NCI-H2107 treated with DMSO at 0.1 percent for 48 hours (cell line): ENCODE measurements around the gene THAP5.
A peak's percentile ranks its signal among the peaks of the same experiment; 100 is the strongest.

Experiments
- DNase-seq: peaks from one replicate; lab custom pipeline; 2025; ENCODE audit not compliant: unreplicated experiment; lab: John Stamatoyannopoulos, UW

The THAP5 gene

GRCh38 chr7:108569381-108570145 lies at the start of gene THAP5, which contains the start of gene DNAJB9:
Gene THAP5, minus strand, starts transcription at chr7:108569706. Its CDS starts 137 bp downstream, at chr7:108569569.
Gene DNAJB9, plus strand, starts transcription at chr7:108569874. Its CDS starts 1,853 bp downstream, at chr7:108571727.
- peak; percentile 99 for DNase-seq

GRCh38 chr7:108618056-108618455 lies 48.5 kb upstream of the THAP5 start:
- no peak for DNase-seq

- no peak for DNase-seq
Observed at GRCh38 chr7:108614896-108615295, 45.4 kb upstream of the THAP5 start.

- DNase-seq: no peak
Observed at GRCh38 chr7:108613949-108614381, 44.5 kb upstream of the THAP5 start.

- DNase-seq: peak; percentile 44
Observed at GRCh38 chr7:108613147-108613948, 43.8 kb upstream of the THAP5 start.

GRCh38 chr7:108611268-108611667 lies 41.8 kb upstream of the THAP5 start:
- no peak for DNase-seq

GRCh38 chr7:108609643-108610042 lies 40.1 kb upstream of the THAP5 start:
- DNase-seq: no peak

GRCh38 chr7:108605559-108606201 lies 36.2 kb upstream of the THAP5 start:
- peak; percentile 71 for DNase-seq

GRCh38 chr7:108604307-108605077 lies 35.0 kb upstream of the THAP5 start:
- DNase-seq: no peak

GRCh38 chr7:108603656-108604306 lies 34.3 kb upstream of the THAP5 start:
- DNase-seq: peak; percentile 83

GRCh38 chr7:108600399-108600798 lies 30.9 kb upstream of the THAP5 start:
- no peak for DNase-seq

GRCh38 chr7:108598914-108599580 lies 29.5 kb upstream of the THAP5 start:
- DNase-seq: no peak

GRCh38 chr7:108598153-108598552 lies 28.6 kb upstream of the THAP5 start:
- DNase-seq: peak; percentile 72

- no peak for DNase-seq
Observed at GRCh38 chr7:108596560-108596959, 27.1 kb upstream of the THAP5 start.

- DNase-seq: peak; percentile 77
Observed at GRCh38 chr7:108592646-108593201, 23.2 kb upstream of the THAP5 start.

- no peak for DNase-seq
Observed at GRCh38 chr7:108590606-108591005, 21.1 kb upstream of the THAP5 start.

- DNase-seq: no peak
Observed at GRCh38 chr7:108589874-108590273, 20.4 kb upstream of the THAP5 start.

GRCh38 chr7:108589199-108589598 lies 19.7 kb upstream of the THAP5 start:
- DNase-seq: no peak

GRCh38 chr7:108586274-108586710 lies 16.8 kb upstream of the THAP5 start:
- DNase-seq: no peak
